Ishikawa (cell line): ENCODE results near the gene ADCY2.

Experiments used
- CEBPB ChIP-seq: IDR thresholded peaks from 2 replicates; pipeline ENCODE4 v1.6.1; 2012
- CREB1 ChIP-seq: IDR thresholded peaks from 2 replicates; pipeline ENCODE4 v1.6.1; 2012; ENCODE audit warnings: low read depth
- EP300 ChIP-seq: IDR thresholded peaks from 2 replicates; pipeline ENCODE4 v1.6.1; 2012; ENCODE audit warnings: borderline replicate concordance
- MAX ChIP-seq: IDR thresholded peaks from 2 replicates; pipeline ENCODE4 v1.6.1; 2012
- NFIC ChIP-seq: IDR thresholded peaks from 2 replicates; pipeline ENCODE4 v1.6.1; 2012
- RAD21 ChIP-seq: IDR thresholded peaks from 2 replicates; pipeline ENCODE4 v1.6.1; 2012; ENCODE audit warnings: low read depth
- TAF1 ChIP-seq: IDR thresholded peaks from 2 replicates; pipeline ENCODE4 v1.6.1; 2012; ENCODE audit warnings: low read depth, mild to moderate bottlenecking
- TCF12 ChIP-seq: IDR thresholded peaks from 2 replicates; pipeline ENCODE4 v1.6.1; 2012; ENCODE audit warnings: low read depth
- TEAD4 ChIP-seq: IDR thresholded peaks from 2 replicates; pipeline ENCODE4 v1.6.1; 2012
- USF1 ChIP-seq: IDR thresholded peaks from 2 replicates; pipeline ENCODE4 v1.6.1; 2012
- YY1 ChIP-seq: IDR thresholded peaks from 2 replicates; pipeline ENCODE4 v1.6.1; 2012; ENCODE audit warnings: low read depth
- ZBTB7A ChIP-seq: IDR thresholded peaks from 2 replicates; pipeline ENCODE4 v1.6.1; 2012; ENCODE audit warnings: low read depth
- TF ChIP-seq, protein P1 (sequence below): IDR thresholded peaks from 2 replicates; pipeline ENCODE4 v1.6.1; 2012; ENCODE audit warnings: low read depth, mild to moderate bottlenecking

- no peak for TF ChIP-seq EP300
- TF ChIP-seq, protein P1, sequence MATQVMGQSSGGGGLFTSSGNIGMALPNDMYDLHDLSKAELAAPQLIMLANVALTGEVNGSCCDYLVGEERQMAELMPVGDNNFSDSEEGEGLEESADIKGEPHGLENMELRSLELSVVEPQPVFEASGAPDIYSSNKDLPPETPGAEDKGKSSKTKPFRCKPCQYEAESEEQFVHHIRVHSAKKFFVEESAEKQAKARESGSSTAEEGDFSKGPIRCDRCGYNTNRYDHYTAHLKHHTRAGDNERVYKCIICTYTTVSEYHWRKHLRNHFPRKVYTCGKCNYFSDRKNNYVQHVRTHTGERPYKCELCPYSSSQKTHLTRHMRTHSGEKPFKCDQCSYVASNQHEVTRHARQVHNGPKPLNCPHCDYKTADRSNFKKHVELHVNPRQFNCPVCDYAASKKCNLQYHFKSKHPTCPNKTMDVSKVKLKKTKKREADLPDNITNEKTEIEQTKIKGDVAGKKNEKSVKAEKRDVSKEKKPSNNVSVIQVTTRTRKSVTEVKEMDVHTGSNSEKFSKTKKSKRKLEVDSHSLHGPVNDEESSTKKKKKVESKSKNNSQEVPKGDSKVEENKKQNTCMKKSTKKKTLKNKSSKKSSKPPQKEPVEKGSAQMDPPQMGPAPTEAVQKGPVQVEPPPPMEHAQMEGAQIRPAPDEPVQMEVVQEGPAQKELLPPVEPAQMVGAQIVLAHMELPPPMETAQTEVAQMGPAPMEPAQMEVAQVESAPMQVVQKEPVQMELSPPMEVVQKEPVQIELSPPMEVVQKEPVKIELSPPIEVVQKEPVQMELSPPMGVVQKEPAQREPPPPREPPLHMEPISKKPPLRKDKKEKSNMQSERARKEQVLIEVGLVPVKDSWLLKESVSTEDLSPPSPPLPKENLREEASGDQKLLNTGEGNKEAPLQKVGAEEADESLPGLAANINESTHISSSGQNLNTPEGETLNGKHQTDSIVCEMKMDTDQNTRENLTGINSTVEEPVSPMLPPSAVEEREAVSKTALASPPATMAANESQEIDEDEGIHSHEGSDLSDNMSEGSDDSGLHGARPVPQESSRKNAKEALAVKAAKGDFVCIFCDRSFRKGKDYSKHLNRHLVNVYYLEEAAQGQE: no peak
- TF ChIP-seq YY1: no peak
- TF ChIP-seq CREB1: no peak
- TF ChIP-seq TAF1: no peak
- TF ChIP-seq USF1: no peak
- no peak for TF ChIP-seq ZBTB7A
- TF ChIP-seq CEBPB: no peak
- TF ChIP-seq TEAD4: no peak
- TF ChIP-seq MAX: no peak
- no peak for TF ChIP-seq RAD21
- TF ChIP-seq TCF12: no peak
- no peak for TF ChIP-seq NFIC
Measured at GRCh38 chr5:7634837-7635236, 238.9 kb downstream of the ADCY2 start.
